GM12875 (cell line): ENCODE measurements around the gene OR6V1.

Experiments
- H3K4me3 ChIP-seq: one replicate; pipeline ENCODE4 v1.5.1; 2011; ENCODE audit warnings: low read depth, low read length, control low read depth
- TF ChIP-seq, protein P1 (sequence below): IDR thresholded peaks from 2 replicates; pipeline ENCODE4 v1.5.1; 2011; ENCODE audit warnings: low read depth, mild to moderate bottlenecking, control low read depth, inconsistent platforms, low read length, moderate library complexity, borderline replicate concordance; ENCODE audit not compliant: insufficient read depth

Gene OR6V1

DNA sequence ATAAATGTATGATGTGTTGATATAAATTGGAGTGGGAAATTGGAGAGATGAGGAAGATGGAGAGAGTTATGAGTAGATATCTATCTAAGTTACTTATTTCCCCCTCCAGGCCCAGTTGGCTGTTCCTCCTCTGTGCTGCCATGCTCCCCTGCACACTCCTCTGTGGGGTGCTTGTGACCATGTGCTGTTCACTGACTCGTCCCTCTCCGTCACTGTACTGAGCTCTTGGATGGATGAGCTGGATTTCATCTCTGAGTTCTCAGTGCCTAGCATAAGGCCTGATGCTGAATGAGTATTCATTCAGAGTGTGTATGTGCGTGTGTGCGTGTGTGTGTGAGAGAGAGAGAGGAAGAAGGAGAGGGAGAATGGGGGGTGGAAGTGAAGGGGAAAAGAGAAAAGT, 39.7 kb upstream of the OR6V1 start:
- TF ChIP-seq, protein P1, sequence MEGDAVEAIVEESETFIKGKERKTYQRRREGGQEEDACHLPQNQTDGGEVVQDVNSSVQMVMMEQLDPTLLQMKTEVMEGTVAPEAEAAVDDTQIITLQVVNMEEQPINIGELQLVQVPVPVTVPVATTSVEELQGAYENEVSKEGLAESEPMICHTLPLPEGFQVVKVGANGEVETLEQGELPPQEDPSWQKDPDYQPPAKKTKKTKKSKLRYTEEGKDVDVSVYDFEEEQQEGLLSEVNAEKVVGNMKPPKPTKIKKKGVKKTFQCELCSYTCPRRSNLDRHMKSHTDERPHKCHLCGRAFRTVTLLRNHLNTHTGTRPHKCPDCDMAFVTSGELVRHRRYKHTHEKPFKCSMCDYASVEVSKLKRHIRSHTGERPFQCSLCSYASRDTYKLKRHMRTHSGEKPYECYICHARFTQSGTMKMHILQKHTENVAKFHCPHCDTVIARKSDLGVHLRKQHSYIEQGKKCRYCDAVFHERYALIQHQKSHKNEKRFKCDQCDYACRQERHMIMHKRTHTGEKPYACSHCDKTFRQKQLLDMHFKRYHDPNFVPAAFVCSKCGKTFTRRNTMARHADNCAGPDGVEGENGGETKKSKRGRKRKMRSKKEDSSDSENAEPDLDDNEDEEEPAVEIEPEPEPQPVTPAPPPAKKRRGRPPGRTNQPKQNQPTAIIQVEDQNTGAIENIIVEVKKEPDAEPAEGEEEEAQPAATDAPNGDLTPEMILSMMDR: no peak
- H3K4me3 ChIP-seq: no peak overlapping the region

DNA sequence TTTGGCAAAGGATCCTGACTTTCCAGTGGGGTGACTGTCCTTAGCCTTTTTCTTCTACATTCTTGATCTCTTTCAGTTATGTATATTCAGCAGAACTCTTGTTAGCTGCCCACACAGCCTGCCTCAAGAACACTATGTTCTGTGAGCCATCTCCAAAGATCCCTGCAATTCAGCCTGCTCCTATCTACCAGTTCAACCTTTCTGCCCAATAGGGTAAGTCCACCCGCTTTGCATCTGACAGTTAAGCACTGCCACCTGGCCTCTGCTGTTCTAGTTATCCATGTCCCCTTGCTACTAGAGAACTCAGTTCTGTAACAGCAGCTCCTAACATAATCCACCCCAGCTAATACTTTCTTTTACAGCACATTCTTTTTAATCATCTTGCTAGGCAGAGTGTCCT, 38.7 kb upstream of the OR6V1 start:
- TF ChIP-seq, protein P1: no peak
- no peak overlapping the region for H3K4me3 ChIP-seq

DNA sequence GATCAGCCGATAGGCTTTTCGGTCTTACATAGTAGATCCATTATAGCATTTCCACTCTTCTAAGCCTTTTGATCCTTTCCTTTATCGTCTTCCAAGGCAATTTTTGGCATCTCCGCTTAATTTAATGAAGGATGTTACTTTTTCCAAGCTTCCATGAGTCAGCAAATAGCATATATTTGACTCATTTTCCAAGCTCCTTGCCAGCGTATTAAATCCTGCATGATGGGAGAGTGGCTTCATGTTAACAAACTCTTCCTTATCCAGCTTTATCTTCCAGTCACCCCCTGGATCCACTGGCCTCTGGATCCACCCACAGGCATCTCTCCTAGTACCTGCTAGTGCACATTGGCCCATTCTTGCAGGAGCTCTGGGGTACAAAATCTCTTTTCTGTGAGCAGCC, 38.2 kb upstream of the OR6V1 start:
- H3K4me3 ChIP-seq: no peak overlapping the region
- TF ChIP-seq, protein P1: no peak

DNA sequence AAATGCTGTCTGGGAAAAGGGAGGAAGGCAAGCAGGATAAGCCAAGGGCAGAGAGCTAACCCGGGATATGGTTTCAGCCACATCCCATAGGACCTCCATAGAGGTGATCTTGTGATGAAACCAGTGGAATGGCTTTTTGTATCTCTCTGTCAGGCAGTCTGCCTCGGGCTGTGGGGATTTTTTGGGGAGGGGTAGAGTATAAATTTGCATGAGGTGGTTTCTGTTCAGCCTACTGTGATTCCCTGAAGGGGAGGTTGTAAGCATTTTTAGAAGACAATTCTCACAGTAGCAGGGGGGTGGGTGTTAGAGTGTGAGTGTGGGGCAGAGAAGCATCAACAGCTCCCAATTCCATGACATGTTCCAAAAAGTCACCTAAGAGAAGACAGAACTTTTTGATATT, 37.1 kb upstream of the OR6V1 start:
- H3K4me3 ChIP-seq: no peak overlapping the region
- TF ChIP-seq, protein P1: no peak

DNA sequence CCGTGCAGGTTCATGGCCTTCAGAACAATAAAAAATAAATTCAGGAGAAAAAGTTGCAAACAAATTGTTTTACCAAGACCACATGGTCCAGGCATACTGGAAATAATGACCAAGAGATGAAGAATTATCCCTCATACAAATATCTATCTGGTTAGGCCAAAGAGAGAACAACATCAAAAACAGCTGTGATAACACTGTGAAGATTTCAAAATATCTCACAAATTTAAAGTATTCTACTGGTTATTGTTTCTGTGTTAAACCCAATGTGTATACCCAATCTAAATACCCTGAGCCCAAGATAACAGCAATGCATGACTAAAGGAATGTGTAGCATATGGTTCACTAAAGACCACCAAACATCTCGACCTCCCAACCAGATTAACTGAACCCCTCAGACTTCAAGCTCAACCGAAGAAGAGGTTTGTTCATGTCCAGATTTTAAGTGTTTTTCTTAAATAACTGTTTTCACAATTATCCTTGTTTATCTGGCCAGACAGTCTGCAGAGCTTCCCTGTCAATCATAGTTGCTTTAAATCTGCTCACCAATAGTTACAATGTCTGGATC, 36.1 kb upstream of the OR6V1 start:
- TF ChIP-seq, protein P1: no peak
- no peak overlapping the region for H3K4me3 ChIP-seq

DNA sequence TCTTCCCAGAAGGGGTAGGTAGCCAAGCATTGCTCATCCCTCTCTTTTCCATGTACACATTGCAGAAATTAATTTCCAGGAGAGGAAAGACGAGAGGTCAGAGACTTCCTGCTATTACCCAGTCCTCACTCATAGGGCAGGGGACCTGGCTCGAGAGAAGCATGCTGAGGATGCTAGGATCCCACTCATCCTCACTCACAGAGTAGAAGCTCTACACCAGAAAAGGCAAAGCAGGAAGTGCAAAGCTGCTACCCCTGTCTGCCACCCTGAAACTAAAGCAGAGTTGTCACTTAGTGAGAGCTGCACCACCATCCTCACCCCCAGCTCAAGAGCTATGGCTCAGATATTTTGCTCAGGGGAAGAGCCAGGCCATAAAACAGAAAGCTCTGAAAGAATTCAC, 35.1 kb upstream of the OR6V1 start:
- H3K4me3 ChIP-seq: no peak overlapping the region
- TF ChIP-seq, protein P1: no peak

DNA sequence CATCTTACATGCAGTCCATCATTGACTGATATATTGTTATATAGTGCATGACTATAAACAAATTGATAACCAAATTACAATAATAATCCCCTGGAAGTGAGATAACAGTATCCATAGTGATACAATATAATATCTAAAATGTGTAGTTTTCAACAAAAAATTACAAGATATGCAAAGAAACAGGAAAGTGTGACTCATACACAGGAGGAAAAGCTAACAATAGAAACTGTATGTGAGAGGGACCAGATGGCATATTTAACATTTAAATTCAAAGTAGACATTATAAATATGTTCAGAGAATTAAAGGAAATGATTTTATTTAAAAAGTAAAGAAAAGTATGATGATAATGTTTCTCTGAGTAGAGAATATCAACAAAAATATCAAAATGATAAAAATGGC, 33.2 kb upstream of the OR6V1 start:
- TF ChIP-seq, protein P1: no peak

More for the DNA sequence above, 33.2 kb upstream of the OR6V1 start:
- no peak overlapping the region for H3K4me3 ChIP-seq
